Breast epithelium (tissue), 3 donors: ENCODE measurements around the gene C8G.

Experiments
- CTCF ChIP-seq, 3 donors: fragments of 450-650 bp; IDR thresholded peaks; one replicate each; pipeline ENCODE4 v1.5.1; 2016 to 2017; ENCODE audit warnings: antibody characterized with exemption in 3 of 3, mild to moderate bottlenecking in 3 of 3, moderate library complexity in 3 of 3
- POLR2AphosphoS5 ChIP-seq, 3 donors: sonication (generic); formaldehyde crosslinking; IDR thresholded peaks; one replicate each; pipeline ENCODE4 v1.6.1; 2017; ENCODE audit warnings: antibody characterized with exemption in 3 of 3

- TF ChIP-seq CTCF (IDR thresholded peaks at IDR 0.05) = no peak
- TF ChIP-seq POLR2AphosphoS5 (IDR thresholded peaks at IDR 0.05) = no peak
Measured at GRCh38 chr9:136923881-136924280, 21.2 kb upstream of the C8G start.
